Body of pancreas (tissue), 4 donors: ENCODE data around the gene CCSER1. TPM values are rescaled to one million over a fixed set of nuclear protein-coding genes. Genes with fewer than 3 reads are reported as not detected.
"Not testable (repeated sequence)": the region's sequence is repeated elsewhere in the genome, so short reads cannot be mapped to it uniquely, and the experiment has no call there.

Source experiments
- ATAC-seq: fragments of 150-250 bp; one replicate; pipeline ENCODE4 v1.9.1; 2016
- DNase-seq, 4 donors: peaks; one replicate each; pipeline ENCODE4 v3.0.0-alpha.2; 2019
- H3K27ac ChIP-seq, 4 donors: fragments of 200-600 bp; sonication (generic); 1 replicate in 3 of 4; 2 replicates in 1 of 4; pipeline versions ENCODE4 v1.5.1 to v1.6.1; 2016 to 2019; ENCODE audit warnings: mild to moderate bottlenecking in 1 of 4, mixed read lengths in 1 of 4, moderate library complexity in 1 of 4
- H3K27me3 ChIP-seq, 2 donors: fragments of 200-600 bp; sonication (generic); one replicate each; pipeline ENCODE4 v1.6.0; 2016; ENCODE audit warnings: mild to moderate bottlenecking in 1 of 2
- H3K36me3 ChIP-seq, 2 donors: fragments of 200-600 bp; sonication (generic); replicated peaks in 1 of 2; 2 replicates each; pipeline ENCODE4 v1.5.1; 2016; ENCODE audit warnings: low read depth in 2 of 2; ENCODE audit not compliant: insufficient read depth in 1 of 2
- H3K4me1 ChIP-seq: fragments of 200-600 bp; sonication (generic); one replicate; pipeline ENCODE4 v1.6.0; 2016
- H3K4me3 ChIP-seq, 2 donors: fragments of 200-600 bp; sonication (generic); 1 replicate in 1 of 2; 2 replicates in 1 of 2; pipeline ENCODE4 v1.5.1; 2016 to 2019
- H3K9me3 ChIP-seq, 3 donors: fragments of 200-600 bp; sonication (generic); 1 replicate in 2 of 3; 2 replicates in 1 of 3; pipeline ENCODE4 v1.5.1; 2016
- POLR2A ChIP-seq, 3 donors: fragments of 450-650 bp; IDR thresholded peaks; one replicate each; pipeline ENCODE4 v1.6.1; 2016; ENCODE audit warnings: antibody characterized with exemption in 3 of 3, mild to moderate bottlenecking in 2 of 3
- WGBS, 2 donors: methylation state at CpG; one replicate each; pipeline ENCODE4 v1.1.5; 2017; 5-methylcytosine and 5-hydroxymethylcytosine counted together
- intact Hi-C: fragments of 100-400 bp; cut with DNase I; formaldehyde crosslinking; loops from one replicate; pipeline ENCODE4 v1.15.1; 2023
- total RNA-seq, 2 donors: library from RNA; depleted of rRNA; stranded (reverse); fragments of >200 nt; gene quantifications; one replicate each; pipeline ENCODE4 v1.1.0, GENCODE V29; 2016
- TF ChIP-seq, protein P1 (sequence below), 7 experiments: fragments of 450-650 bp in 4 of 7; fragments of 200-600 bp in 3 of 7; sonication (generic) in 3 of 7; IDR thresholded peaks; one replicate each; pipeline ENCODE4 v1.5.1; 2016 to 2019; ENCODE audit warnings: antibody characterized with exemption in 7 of 7

Gene CCSER1
- total RNA-seq, 2 donors from 2014 or later, result 13.2 to 14.5 TPM

DNA sequence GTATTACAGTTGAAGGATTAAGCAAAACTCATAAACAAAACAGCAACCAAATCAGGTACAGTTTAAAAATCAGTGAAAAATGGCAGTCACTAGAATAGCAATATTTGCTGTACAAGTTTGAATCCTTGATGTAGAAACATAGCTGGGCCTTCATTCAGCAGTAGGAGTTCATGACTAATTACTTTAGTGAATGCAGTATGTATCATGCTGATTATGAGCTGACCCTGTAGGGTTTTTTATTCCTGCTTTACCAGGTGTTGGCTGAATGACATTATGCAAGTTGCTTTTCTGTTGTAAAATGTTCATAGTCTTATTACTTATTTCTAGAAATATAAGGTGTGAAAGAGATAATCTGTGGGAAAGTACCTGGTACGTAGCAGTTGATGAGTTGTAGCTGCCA is 179.6 kb downstream of the CCSER1 start:
- DNase-seq (no peak), ATAC-seq (no peak)
- H3K36me3 ChIP-seq, result no peaks in the 10 kb centered on the region
- intact Hi-C loops, result no loop called here
- no peaks in the 10 kb centered on the region for H3K4me1 ChIP-seq
- H3K27me3 ChIP-seq, result no peaks in the 10 kb centered on the region
- no peaks in the 10 kb centered on the region for H3K9me3 ChIP-seq
- no peak for TF ChIP-seq POLR2A (IDR thresholded peaks at IDR 0.05)
- TF ChIP-seq, protein P1, sequence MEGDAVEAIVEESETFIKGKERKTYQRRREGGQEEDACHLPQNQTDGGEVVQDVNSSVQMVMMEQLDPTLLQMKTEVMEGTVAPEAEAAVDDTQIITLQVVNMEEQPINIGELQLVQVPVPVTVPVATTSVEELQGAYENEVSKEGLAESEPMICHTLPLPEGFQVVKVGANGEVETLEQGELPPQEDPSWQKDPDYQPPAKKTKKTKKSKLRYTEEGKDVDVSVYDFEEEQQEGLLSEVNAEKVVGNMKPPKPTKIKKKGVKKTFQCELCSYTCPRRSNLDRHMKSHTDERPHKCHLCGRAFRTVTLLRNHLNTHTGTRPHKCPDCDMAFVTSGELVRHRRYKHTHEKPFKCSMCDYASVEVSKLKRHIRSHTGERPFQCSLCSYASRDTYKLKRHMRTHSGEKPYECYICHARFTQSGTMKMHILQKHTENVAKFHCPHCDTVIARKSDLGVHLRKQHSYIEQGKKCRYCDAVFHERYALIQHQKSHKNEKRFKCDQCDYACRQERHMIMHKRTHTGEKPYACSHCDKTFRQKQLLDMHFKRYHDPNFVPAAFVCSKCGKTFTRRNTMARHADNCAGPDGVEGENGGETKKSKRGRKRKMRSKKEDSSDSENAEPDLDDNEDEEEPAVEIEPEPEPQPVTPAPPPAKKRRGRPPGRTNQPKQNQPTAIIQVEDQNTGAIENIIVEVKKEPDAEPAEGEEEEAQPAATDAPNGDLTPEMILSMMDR (IDR thresholded peaks at IDR 0.05), result no peak
- no peak overlapping the region for H3K4me3 ChIP-seq
- no peak overlapping the region for H3K27ac ChIP-seq
- WGBS, 2 donors, result 88 to 95% methylated on average over 1 of the region's 1 CpG

DNA sequence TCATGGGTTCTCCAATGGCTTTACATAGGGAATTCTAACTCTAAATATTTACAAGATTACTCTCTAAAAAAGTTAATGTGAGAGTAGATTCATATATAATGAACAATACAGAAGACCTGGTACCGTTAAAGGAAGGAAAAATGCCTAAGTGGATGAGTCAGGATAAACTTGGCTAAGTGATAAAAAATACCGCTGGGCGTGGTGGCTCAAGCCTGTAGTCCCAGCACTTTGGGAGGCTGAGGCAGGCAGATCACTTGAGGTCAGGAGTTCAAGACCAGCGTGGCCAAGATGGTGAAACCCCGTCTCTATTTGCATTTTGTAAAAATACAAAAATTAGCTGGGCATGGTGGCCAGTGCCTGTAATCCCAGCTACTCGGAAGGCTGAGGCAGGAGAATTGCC is 189.9 kb downstream of the CCSER1 start:
- H3K4me1 ChIP-seq, ATAC-seq, H3K27ac ChIP-seq, H3K9me3 ChIP-seq, H3K27me3 ChIP-seq, H3K36me3 ChIP-seq, DNase-seq, H3K4me3 ChIP-seq, intact Hi-C loops: not testable (repeated sequence)
- 88 to 92% methylated on average over 6 of the region's 6 CpGs for WGBS, 2 donors

DNA sequence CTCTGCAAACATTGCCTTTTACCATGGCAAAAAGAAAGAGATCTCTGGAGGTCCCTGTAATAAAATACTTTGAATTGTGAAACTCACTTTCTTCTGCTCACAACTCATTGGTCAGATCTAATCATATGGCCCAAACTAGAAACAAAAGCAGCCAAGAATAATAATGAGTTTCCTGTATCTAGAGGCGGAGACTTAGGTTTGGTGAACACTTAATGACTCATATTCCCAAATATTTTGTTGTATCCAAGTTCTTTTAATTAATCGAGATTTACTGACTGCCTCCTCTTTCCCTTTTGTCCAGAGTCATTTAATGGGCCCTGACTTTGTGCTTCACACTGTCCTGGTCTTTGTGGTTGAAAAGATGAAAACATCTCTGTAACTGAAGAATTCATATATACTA is 190.6 kb downstream of the CCSER1 start:
- Histone ChIP-seq H3K9me3 (no peaks in the 10 kb centered on the region), H3K4me3 (no peak overlapping the region), H3K27ac (no peak overlapping the region), H3K36me3 (no peaks in the 10 kb centered on the region), H3K4me1 (peaks cover 9% of the 10 kb centered on the region), H3K27me3 (no peaks in the 10 kb centered on the region)
- ATAC-seq (no peak), DNase-seq (no peak)
- intact Hi-C loops, result no loop called here
- WGBS, 2 donors, result 62 to 70% methylated on average over 2 of the region's 2 CpGs
- TF ChIP-seq POLR2A (IDR thresholded peaks at IDR 0.05), result no peak
- TF ChIP-seq, protein P1 (IDR thresholded peaks at IDR 0.05), result no peak

DNA sequence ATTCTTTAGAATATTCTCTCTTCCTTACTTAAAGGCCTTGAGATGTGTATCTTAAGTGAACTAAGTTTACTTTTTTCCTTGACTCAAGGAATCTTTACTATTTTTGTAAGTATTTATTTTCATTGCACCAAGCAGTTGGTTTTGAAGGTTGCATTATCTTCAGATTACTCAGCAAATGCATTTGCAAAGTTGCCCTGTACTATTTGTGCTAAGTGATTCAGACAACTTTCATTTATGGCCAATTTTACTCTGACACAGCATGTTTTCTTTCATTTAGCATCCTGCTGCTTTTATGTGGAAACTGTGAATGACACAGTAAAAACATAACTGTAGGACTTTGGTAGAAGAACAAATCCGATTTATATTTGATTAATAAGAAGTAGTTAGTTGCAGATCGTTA is 191.0 kb downstream of the CCSER1 start:
- Histone ChIP-seq H3K27me3 (no peaks in the 10 kb centered on the region), H3K9me3 (no peaks in the 10 kb centered on the region), H3K4me3 (no peak overlapping the region), H3K27ac (no peak overlapping the region), H3K4me1 (peaks cover 9% of the 10 kb centered on the region), H3K36me3 (no peaks in the 10 kb centered on the region)
- no peak for DNase-seq
- intact Hi-C loops, result no loop called here
- no peak for ATAC-seq
- WGBS, 2 donors, result 76 to 84% methylated on average over 2 of the region's 2 CpGs
- TF ChIP-seq, protein P1 (IDR thresholded peaks at IDR 0.05), result no peak
- no peak for TF ChIP-seq POLR2A (IDR thresholded peaks at IDR 0.05)

DNA sequence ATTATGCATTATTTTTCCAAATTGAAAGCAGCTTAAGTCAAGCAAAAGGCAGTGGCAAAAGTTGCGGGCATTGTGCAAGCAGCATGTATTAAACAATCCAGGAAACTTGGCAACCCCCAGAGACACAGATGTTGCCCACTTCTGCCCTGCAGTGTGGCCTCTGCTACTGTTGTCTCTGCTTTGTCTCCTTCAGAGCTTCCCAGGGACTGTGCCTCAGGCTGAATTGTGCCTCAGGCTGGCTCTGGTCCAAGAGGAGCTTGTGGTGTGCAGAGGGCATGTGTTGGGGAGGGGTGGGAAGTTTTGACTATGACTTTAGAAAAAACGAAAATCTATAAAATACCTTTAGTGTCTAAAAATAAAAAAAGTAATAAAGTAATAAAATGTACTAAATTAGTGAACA is 201.4 kb downstream of the CCSER1 start:
- WGBS, 2 donors, result 37 to 48% methylated on average over 2 of the region's 2 CpGs
- no peak for ATAC-seq
- no peak overlapping the region for H3K27ac ChIP-seq

More for the DNA sequence above, 201.4 kb downstream of the CCSER1 start:
- H3K4me1 ChIP-seq, result no peaks in the 10 kb centered on the region
- H3K27me3 ChIP-seq, result no peaks in the 10 kb centered on the region
- TF ChIP-seq, protein P1 (IDR thresholded peaks at IDR 0.05), result no peak
- TF ChIP-seq POLR2A (IDR thresholded peaks at IDR 0.05), result no peak
- H3K9me3 ChIP-seq, result no peaks in the 10 kb centered on the region
- H3K36me3 ChIP-seq, result no peaks in the 10 kb centered on the region
- H3K4me3 ChIP-seq, result no peak overlapping the region
- intact Hi-C loops, result no loop called here
- peak in 3 of 4 donors; percentile 3 to 51 (median 27) for DNase-seq
